NCI-H1930 (cell line): Measurements from ENCODE around the gene ATP6V0D1.

Source experiments
- DNase-seq, 2 experiments: peaks; one replicate each; lab custom pipeline; 2025; lab: John Stamatoyannopoulos, UW

The ATP6V0D1 gene

DNA sequence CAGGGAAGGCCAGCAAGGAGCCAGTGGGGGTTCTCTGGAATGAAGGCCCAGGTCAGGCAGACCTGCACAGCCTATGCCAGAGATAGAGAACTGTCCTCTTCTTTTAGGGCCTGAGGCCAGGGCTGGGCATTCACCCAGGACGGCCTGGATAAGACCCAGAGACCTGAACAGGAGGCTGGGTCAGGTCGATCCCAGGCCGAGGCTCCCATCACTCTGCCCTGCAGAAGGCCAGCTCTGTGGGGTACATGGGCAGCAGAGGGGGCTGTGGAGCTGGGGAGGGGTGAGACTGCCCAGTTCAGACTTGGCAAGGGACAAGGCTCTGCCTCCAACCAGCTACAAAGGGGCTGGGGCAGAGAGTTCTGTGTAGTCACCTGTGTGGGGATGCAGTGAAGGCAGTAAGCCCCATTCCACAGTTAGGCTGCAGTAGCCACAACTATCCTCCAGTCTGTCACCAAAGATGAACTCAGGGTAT lies 35.5 kb downstream of the ATP6V0D1 start:
- DNase-seq = no peak

- no peak for DNase-seq
Measured at GRCh38 chr16:67445126-67445426, 35.9 kb downstream of the ATP6V0D1 start.

DNA sequence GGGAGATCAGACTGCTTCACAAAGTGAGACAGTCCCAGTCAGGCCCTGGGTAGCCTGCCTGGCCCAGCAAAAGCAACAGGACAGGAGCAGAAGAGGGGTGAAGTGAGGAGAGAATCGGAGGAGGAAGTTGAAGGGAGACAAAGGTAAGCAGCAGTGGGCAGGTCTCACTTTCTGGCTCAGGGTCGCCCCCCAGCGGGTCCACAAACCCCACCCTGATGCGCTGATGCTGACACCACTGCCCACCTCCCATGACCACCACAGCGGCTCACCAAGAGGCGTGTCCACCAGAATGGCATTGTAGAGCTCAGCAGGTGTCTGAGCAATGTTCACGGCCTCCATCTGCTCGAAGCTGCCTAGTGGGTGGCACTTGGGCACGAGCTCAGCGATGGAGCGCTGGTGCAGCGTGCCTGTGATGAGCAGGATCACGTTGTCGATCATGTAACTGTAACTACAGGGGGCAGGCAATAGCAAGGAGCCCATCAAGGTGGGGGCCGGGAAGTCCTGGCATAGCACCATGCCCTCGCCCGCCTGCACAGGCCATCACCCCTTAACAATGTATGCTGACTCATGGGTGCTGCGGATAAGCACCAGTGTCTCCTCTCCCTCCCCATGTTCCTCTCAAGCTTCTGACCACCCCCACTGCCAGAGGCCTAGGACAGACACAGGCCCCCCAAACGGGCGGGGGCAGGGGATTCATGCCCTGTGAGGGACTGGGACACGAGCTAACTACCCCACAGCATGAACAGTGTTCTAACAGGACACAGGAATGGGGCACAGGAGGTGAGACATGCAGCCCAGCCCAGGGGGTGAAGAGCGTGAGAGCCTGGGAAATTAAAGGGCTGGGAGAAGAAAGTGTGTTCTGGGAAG lies 36.5 kb downstream of the ATP6V0D1 start:
- no peak for DNase-seq

DNA sequence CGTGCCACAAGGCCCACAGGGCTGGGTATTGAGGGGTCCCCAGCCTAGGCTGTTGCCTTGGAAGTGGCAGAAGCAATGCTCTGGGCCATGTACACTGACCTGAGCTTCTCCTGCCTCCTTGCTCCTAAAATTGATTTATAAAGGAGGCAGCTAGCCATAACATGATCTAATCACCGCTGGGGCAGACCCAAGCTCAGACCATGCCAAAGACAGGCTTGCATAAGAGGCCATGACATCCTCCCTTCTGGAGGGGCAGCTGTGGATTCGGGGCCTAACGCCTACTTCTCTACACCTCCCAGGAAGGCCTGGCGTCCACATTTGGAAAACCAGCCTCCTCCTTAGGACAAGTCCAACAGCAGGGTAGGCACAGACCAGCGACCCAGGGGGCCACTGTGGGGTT lies 37.7 kb downstream of the ATP6V0D1 start:
- DNase-seq = no peak

DNA sequence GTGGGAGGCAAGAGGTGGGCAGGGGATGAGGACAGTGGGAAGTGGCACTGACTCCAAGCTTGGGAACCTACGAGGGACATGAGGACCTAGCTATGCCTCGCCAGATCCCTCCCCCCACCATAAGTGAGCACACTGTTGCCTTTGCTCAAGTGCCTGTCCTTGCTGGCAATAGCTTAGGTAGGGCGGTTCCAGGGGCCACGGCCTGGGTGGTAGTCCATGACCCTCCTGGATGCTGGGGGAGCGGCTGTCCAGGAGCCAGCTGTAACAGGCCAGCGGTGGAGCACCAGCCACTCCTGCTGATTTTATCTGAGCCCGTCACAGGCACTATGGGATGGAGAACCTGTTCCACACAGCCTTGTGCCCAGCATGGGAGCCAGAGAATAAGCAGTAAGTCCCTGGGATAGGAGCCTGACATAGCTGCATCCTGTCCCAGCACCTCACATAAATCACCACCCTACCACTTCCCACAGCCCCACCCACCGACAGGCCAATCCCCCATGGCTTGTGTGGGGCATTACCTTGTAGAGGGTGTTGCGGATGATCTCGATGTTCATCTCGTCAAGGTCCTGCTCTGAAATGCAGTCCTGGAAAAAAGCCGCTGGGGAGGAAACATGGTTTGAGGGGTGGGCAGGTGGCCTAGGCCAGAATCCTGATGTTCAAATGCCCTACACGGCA lies 38.2 kb downstream of the ATP6V0D1 start:
- DNase-seq = no peak

- DNase-seq = no peak
Measured at GRCh38 chr16:67441907-67442306, 39.0 kb downstream of the ATP6V0D1 start.

- DNase-seq = no peak
Measured at GRCh38 chr16:67441271-67441753, 39.6 kb downstream of the ATP6V0D1 start.

GRCh38 chr16:67438824-67439393 lies 42.0 kb downstream of the ATP6V0D1 start:
- no peak for DNase-seq

DNA sequence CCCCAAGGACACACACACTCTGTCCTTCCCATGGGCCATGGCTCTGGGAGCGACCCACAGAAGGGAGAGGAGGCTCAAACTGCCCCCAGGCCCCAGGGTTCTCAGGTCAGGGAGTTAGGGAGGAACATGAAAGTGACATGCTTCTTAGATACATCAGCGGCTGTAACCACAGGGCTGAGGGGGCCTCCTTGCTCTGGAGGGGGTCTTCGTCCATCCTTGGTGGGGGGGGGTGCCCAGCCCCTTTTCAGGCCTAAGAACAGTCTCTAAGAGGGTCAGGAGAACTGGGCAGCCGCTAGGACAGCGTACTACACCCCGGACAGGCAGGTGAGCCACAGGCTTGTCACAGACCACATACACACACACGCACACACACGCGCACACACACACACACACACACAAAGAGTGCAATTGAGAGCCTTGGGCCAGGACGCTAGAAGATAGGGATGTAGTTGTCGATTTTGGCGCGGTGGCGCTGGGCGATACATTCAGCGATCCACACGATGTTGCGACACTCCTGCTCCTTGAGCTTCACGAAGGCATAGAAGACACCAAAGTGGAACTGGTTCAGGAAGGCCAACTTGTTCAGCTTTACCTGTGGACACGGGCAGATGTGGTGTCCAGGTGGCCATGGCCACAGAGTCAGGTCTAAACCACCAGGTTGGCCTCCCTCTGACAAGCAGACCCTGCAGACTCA lies 42.7 kb downstream of the ATP6V0D1 start:
- no peak for DNase-seq

- no peak for DNase-seq
Measured at GRCh38 chr16:67437513-67437912, 43.4 kb downstream of the ATP6V0D1 start.

GRCh38 chr16:67436640-67437193 lies 44.2 kb downstream of the ATP6V0D1 start:
- DNase-seq = no peak

DNA sequence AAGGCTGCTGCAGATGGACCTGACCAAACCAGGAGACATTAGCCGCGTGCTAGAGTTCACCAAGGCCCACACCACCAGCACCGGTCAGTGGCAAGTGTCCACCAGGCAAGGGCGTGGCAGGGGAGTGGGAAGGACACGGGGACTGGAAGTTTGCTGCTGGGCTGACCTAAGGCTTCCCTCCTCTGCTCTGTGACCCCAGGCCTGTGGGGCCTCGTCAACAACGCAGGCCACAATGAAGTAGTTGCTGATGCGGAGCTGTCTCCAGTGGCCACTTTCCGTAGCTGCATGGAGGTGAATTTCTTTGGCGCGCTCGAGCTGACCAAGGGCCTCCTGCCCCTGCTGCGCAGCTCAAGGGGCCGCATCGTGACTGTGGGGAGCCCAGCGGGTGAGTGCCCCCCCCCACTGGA lies 45.2 kb downstream of the ATP6V0D1 start:
- no peak for DNase-seq

GRCh38 chr16:67433131-67433719 lies 47.7 kb downstream of the ATP6V0D1 start:
- no peak for DNase-seq

DNA sequence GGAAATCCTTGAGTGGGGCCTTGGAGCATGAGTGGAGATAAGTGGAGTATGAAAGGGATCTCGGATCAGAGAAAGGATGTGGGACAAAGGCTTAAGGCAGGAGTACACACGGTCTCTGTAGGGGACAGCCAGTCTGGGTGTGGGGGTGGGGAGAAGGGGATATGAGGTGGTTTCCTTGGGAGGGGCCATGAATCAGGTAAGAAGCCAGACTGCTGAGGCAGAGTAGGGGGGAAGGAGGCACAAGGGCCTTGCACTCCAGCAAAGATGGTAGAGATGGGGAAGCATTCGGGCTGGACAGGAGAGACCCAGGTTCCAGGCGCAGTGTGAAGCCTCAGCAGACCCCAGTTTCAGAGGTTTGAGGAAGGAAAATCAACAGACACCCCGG lies 48.5 kb downstream of the ATP6V0D1 start:
- DNase-seq = no peak

DNA sequence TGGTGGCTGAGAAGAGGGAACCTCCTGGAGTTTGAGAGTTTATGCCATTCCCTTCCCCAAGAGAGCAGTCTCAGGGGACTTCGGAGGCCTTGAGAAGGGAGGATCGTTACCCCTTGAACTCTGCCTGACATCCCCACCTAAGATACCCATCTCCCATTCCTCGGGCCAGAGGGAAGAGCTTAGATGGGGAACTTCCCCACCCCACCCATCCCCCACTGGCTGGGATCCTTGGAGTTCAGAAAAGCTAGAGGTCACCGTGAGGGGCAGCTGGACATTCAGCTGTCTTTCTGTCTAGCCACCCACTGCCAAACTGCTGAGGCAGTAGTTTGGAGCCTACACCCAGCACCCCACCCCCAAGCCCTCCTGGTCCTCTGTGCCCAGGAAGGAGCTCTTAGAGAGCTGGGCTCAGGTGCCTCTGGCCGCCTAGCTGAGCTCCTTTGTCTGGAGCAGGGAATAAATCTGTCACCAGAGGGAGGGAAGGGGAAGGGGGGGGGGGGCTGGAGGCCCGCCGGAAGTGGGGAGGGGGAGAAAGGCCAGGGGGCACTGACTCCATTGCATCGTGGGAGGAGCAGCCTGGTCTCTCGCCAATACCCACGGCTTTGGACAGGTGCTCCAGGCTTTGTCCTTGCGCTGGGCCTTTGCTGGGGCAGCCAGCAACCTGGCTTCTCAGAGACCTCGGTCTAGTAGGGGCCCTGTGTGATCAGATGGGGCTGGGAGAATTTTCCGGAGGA lies 49.0 kb downstream of the ATP6V0D1 start:
- DNase-seq = no peak

DNA sequence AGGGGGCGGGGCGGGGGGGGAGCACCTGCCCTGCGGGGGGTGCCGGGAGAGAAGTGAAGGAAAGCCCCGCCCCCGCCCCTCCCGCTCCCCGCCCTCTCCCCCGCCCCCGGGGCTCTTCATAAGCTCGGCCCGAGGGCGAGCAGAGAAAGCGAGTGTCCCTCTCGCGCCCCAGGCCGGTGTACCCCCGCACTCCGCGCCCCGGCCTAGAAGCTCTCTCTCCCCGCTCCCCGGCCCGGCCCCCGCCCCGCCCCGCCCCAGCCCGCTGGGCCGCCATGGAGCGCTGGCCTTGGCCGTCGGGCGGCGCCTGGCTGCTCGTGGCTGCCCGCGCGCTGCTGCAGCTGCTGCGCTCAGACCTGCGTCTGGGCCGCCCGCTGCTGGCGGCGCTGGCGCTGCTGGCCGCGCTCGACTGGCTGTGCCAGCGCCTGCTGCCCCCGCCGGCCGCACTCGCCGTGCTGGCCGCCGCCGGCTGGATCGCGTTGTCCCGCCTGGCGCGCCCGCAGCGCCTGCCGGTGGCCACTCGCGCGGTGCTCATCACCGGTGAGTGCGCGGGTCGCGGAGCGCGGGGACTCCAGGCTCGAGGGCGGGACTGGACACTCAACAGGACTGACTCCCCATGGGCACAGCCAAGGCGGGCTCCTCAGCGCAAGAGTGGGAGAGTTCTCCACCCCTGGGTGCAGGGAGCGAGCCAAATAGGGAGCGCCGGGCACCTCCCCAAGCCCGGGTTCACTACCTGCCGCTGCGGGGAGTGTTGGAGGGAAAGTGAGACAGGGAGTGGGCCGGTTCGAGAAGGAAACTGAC lies 49.8 kb downstream of the ATP6V0D1 start, which contains the start of gene HSD11B2:
Gene HSD11B2 (plus strand): TSS at position 145 of the 798 bp plus-strand sequence. CDS start 128 bp downstream, at position 273.
- DNase-seq = peak; percentile 48 to 62

DNA sequence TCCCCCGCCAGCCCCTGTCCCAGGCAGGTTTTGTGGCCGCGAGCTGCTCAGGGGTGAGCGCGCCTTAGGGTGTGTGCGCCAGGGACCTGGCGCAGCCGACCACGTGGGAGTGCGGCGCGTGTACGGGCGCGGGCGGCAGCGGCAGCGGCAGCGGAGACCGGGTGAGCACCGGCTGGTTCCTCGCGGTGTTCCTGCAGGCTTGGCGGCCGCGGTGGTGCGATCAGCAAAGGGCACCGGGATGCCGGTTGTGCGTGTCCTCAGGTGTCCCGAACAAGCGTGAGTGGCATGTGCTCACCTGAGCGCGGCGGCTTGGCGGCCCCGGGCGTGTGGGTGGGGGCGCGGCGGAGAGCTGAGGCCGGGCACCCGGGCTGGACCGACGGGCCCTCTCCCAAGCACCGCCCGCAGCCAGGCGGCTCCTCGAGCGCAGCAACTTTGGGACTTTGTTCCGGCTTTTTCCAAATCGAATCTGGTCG lies 50.4 kb downstream of the ATP6V0D1 start:
- DNase-seq = no peak

GRCh38 chr16:67429799-67430503 lies 51.0 kb downstream of the ATP6V0D1 start:
- no peak for DNase-seq
